ENCODE data around the gene ZNRD2. TPM values are rescaled to one million over a fixed set of nuclear protein-coding genes. Genes with fewer than 3 reads are reported as not detected.

The ZNRD2 gene
- total and polyA plus RNA-seq, 2 experiments from 2014 or later, result 20.5 to 52.4 TPM

GRCh38 chr11:65553301-65554001, 16.8 kb upstream of the ZNRD2 start:
- Histone ChIP-seq H3K79me2 (peaks cover 29% of the 10 kb centered on the region), H4K20me1 (ENCODE audit: insufficient read depth, poor library complexity, severe bottlenecking) (no peaks in the 10 kb centered on the region), H3K4me3 (no peak overlapping the region), H3K4me1 (ENCODE audit: insufficient read depth) (peaks cover 33% of the 10 kb centered on the region), H3K9me2 (replicated peaks; ENCODE audit: insufficient read depth) (no peaks in the 10 kb centered on the region), H3K27me3 (no peaks in the 10 kb centered on the region), H3K9me3 (ENCODE audit: low read depth) (no peaks in the 10 kb centered on the region), H3K4me2 (peak overlapping the region; percentile 33), H3K36me3 (replicated peaks; ENCODE audit: insufficient read depth, low read depth) (no peaks in the 10 kb centered on the region), H3K27ac (no peak overlapping the region), H2AFZ (no peak overlapping the region)
- TF ChIP-seq CTCF (IDR thresholded peaks at IDR 0.05; ENCODE audit: poor library complexity), result no peak
- no peak for TF ChIP-seq EZH2phosphoT487 (IDR thresholded peaks at IDR 0.05; ENCODE audit: low read depth, severe bottlenecking, unreplicated experiment)
- no peak for TF ChIP-seq EZH2 (IDR thresholded peaks at IDR 0.05; ENCODE audit: borderline replicate concordance)
- DNase-seq (ENCODE audit: low spot score), result no peak
- WGBS (ENCODE audit: low lambda C conversion rate, missing lambda C conversion rate), result 40% methylated on average over 20 of the region's 37 CpGs

DNA sequence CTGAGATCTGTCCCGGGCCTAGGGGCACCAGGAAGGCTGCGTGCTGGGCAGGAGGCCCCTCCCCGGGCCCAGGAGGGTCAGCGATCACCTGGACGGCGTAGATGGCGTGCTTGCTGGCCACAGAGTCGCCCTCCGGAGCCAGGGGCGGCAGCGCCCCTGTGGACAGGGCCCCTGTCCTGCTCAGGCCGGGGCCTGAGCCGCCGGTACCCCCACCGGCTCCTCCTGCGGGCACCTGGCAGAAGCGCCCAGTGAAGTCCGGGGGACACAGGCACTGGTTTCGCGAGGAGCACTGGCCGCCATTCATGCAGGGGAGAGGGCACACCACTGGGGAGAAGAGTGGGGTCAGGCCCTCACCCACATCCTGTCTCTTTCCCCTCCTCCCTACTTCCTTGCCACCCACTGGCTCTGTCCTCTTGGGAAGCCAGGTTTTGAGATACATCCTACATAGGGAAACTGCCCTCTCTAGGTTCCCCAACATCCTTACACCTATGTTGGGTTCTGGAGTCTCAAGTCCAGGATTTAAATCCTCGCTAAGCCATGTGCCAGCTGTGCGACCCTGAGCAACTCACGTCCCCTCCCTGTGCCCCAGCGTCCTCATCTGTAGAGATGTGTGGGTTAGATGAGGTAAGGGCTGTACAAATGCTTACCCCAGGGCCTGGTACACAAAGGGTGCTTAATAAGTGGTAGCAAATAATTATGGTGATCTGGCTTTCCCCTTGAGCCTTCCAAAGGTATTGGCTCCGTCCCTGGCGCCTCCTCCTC, 16.0 kb upstream of the ZNRD2 start:
- no peaks in the 10 kb centered on the region for H3K36me3 ChIP-seq (replicated peaks; ENCODE audit: insufficient read depth, low read depth)
- no peaks in the 10 kb centered on the region for H3K9me3 ChIP-seq (ENCODE audit: low read depth)
- H2AFZ ChIP-seq, result no peak overlapping the region
- no peak for DNase-seq (ENCODE audit: low spot score)
- no peaks in the 10 kb centered on the region for H3K9me2 ChIP-seq (replicated peaks; ENCODE audit: insufficient read depth)
- peak overlapping the region; percentile 33 for H3K4me2 ChIP-seq
- H3K4me3 ChIP-seq, result no peak overlapping the region
- peaks cover 40% of the 10 kb centered on the region for H3K4me1 ChIP-seq (ENCODE audit: insufficient read depth)
- peaks cover 29% of the 10 kb centered on the region for H3K79me2 ChIP-seq
- no peak overlapping the region for H3K27ac ChIP-seq
- no peaks in the 10 kb centered on the region for H4K20me1 ChIP-seq (ENCODE audit: insufficient read depth, poor library complexity, severe bottlenecking)
- no peak for TF ChIP-seq EZH2 (IDR thresholded peaks at IDR 0.05; ENCODE audit: borderline replicate concordance)
- TF ChIP-seq CTCF (IDR thresholded peaks at IDR 0.05; ENCODE audit: poor library complexity), result no peak
- TF ChIP-seq EZH2phosphoT487 (IDR thresholded peaks at IDR 0.05; ENCODE audit: low read depth, severe bottlenecking, unreplicated experiment), result no peak
- no peaks in the 10 kb centered on the region for H3K27me3 ChIP-seq
- 84% methylated on average over 27 of the region's 27 CpGs for WGBS (ENCODE audit: low lambda C conversion rate, missing lambda C conversion rate)

DNA sequence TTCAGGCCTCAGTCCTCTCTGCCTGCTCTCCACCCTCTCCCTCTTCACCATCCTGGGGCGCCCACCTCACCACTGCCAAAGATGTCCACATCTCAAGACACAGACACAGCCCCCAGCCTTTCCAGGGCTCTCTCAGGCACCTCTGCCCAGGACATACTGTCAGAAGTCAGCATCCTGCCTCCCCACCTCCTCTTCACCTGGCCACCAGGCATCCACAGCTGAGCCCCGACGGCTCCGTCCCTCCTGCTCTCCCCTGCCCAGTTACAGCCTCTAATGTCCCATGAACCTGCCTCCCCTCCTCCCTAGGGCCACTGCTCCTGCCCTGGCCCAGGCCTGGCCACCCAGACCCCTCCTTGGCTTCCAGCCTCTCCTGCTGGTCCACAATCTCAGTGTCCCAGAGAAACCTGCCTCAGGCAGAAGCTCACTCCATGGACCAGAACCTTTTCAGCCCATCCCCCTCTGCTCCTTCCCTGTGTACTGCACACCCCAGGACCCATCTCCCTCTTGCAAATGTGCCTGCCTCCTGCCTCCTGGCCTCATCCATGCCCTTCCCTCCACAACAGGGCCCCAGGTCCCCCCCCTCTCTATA, 15.3 kb upstream of the ZNRD2 start:
- H4K20me1 ChIP-seq (ENCODE audit: insufficient read depth, poor library complexity, severe bottlenecking), result no peaks in the 10 kb centered on the region
- no peak overlapping the region for H2AFZ ChIP-seq
- H3K9me3 ChIP-seq (ENCODE audit: low read depth), result no peaks in the 10 kb centered on the region
- H3K4me2 ChIP-seq, result peak overlapping the region; percentile 96
- no peaks in the 10 kb centered on the region for H3K36me3 ChIP-seq (replicated peaks; ENCODE audit: insufficient read depth, low read depth)
- no peak overlapping the region for H3K27ac ChIP-seq
- no peak for TF ChIP-seq EZH2phosphoT487 (IDR thresholded peaks at IDR 0.05; ENCODE audit: low read depth, severe bottlenecking, unreplicated experiment)
- no peak for TF ChIP-seq EZH2 (IDR thresholded peaks at IDR 0.05; ENCODE audit: borderline replicate concordance)
- no peaks in the 10 kb centered on the region for H3K27me3 ChIP-seq
- H3K4me3 ChIP-seq, result no peak overlapping the region
- DNase-seq (ENCODE audit: low spot score), result no peak
- 95% methylated on average over 4 of the region's 4 CpGs for WGBS (ENCODE audit: low lambda C conversion rate, missing lambda C conversion rate)
- peaks cover 29% of the 10 kb centered on the region for H3K79me2 ChIP-seq
- H3K4me1 ChIP-seq (ENCODE audit: insufficient read depth), result peaks cover 46% of the 10 kb centered on the region
- H3K9me2 ChIP-seq (replicated peaks; ENCODE audit: insufficient read depth), result no peaks in the 10 kb centered on the region
